GM18526 (cell line): ENCODE data around the gene TIMM21.

Source experiments
- POLR2A ChIP-seq: IDR thresholded peaks from 3 replicates; pipeline ENCODE4 v1.6.1; 2011; ENCODE audit not compliant: insufficient read length; ENCODE audit errors: extremely low read depth

Gene TIMM21

GRCh38 chr18:74139888-74140287 lies 8.4 kb upstream of the TIMM21 start:
- TF ChIP-seq POLR2A: no peak

GRCh38 chr18:74140582-74140981 lies 7.7 kb upstream of the TIMM21 start:
- no peak for TF ChIP-seq POLR2A

GRCh38 chr18:74141667-74142066 lies 6.7 kb upstream of the TIMM21 start:
- TF ChIP-seq POLR2A: no peak

GRCh38 chr18:74142252-74142651 lies 6.1 kb upstream of the TIMM21 start:
- no peak for TF ChIP-seq POLR2A

- no peak for TF ChIP-seq POLR2A
Observed at GRCh38 chr18:74146756-74147155, 1.6 kb upstream of the TIMM21 start.

GRCh38 chr18:74147491-74147778 lies 888 bp upstream of the TIMM21 start:
- TF ChIP-seq POLR2A: no peak

- no peak for TF ChIP-seq POLR2A
Observed at GRCh38 chr18:74148543-74149070, 284 bp downstream of the TIMM21 start.

GRCh38 chr18:74149878-74150277 lies 1.6 kb downstream of the TIMM21 start:
- TF ChIP-seq POLR2A: no peak

- TF ChIP-seq POLR2A: no peak
Observed at GRCh38 chr18:74152270-74152669, 3.9 kb downstream of the TIMM21 start.

- TF ChIP-seq POLR2A: no peak
Observed at GRCh38 chr18:74152857-74153256, 4.5 kb downstream of the TIMM21 start.

- TF ChIP-seq POLR2A: no peak
Observed at GRCh38 chr18:74153377-74153776, 5.1 kb downstream of the TIMM21 start.

- TF ChIP-seq POLR2A: no peak
Observed at GRCh38 chr18:74153793-74154192, 5.5 kb downstream of the TIMM21 start.

GRCh38 chr18:74154716-74155115 lies 6.4 kb downstream of the TIMM21 start:
- TF ChIP-seq POLR2A: no peak

- no peak for TF ChIP-seq POLR2A
Observed at GRCh38 chr18:74155276-74155675, 7.0 kb downstream of the TIMM21 start.

- TF ChIP-seq POLR2A: no peak
Observed at GRCh38 chr18:74163019-74163660, 14.8 kb downstream of the TIMM21 start.

GRCh38 chr18:74166386-74166785 lies 18.1 kb downstream of the TIMM21 start:
- no peak for TF ChIP-seq POLR2A

- TF ChIP-seq POLR2A: no peak
Observed at GRCh38 chr18:74171910-74172606, 23.7 kb downstream of the TIMM21 start.
